ENCODE measurements around the gene ABCC12.
"Not testable (repeated sequence)": the region's sequence is repeated elsewhere in the genome, so short reads cannot be mapped to it uniquely, and the experiment has no call there.

The ABCC12 gene

GRCh38 chr16:48155926-48156789, at the start of gene ABCC12:
Gene ABCC12, minus strand, starts transcription at chr16:48155993. Its CDS starts 9,569 bp downstream, at chr16:48146424.
- no peak for DNase-seq

- DNase-seq: no peak
These were observed 49.0 kb upstream of the ABCC12 start for GRCh38 chr16:48204825-48205151.

- no peak for DNase-seq
These were observed 48.4 kb upstream of the ABCC12 start for GRCh38 chr16:48203974-48204824.

GRCh38 chr16:48201515-48202201, 45.9 kb upstream of the ABCC12 start:
- DNase-seq: no peak

GRCh38 chr16:48197294-48197693, 41.5 kb upstream of the ABCC12 start:
- no peak for DNase-seq

- DNase-seq: peak; percentile 82
These were observed 39.2 kb upstream of the ABCC12 start for GRCh38 chr16:48194828-48195556.

GRCh38 chr16:48193846-48194245, 38.1 kb upstream of the ABCC12 start:
- DNase-seq: no peak

- no peak for DNase-seq
These were observed 32.8 kb upstream of the ABCC12 start for GRCh38 chr16:48188449-48189102.

GRCh38 chr16:48187779-48188178, 32.0 kb upstream of the ABCC12 start:
- DNase-seq: no peak

GRCh38 chr16:48184681-48185080, 28.9 kb upstream of the ABCC12 start:
- DNase-seq: no peak

GRCh38 chr16:48182979-48183537, 27.3 kb upstream of the ABCC12 start:
- DNase-seq: no peak

- peak; percentile 54 for DNase-seq
These were observed 26.1 kb upstream of the ABCC12 start for GRCh38 chr16:48181746-48182520.

- DNase-seq: no peak
These were observed 25.2 kb upstream of the ABCC12 start for GRCh38 chr16:48180868-48181480.

GRCh38 chr16:48176635-48177408, 21.0 kb upstream of the ABCC12 start:
- no peak for DNase-seq

- DNase-seq: no peak
These were observed 18.1 kb upstream of the ABCC12 start for GRCh38 chr16:48173889-48174288.

- DNase-seq: no peak
These were observed 16.9 kb upstream of the ABCC12 start for GRCh38 chr16:48172682-48173081.

GRCh38 chr16:48169896-48170295, 14.1 kb upstream of the ABCC12 start:
- no peak for DNase-seq

GRCh38 chr16:48168075-48168474, 12.3 kb upstream of the ABCC12 start:
- DNase-seq: no peak

GRCh38 chr16:48166617-48167016, 10.8 kb upstream of the ABCC12 start:
- not testable (repeated sequence) for DNase-seq

All from NCI-H1694 (cell line).